SK-N-MC (cell line): ENCODE results near the gene SRCIN1.

Experiments
- EZH2 ChIP-seq: fragments of 200-600 bp; sonication (generic); IDR thresholded peaks from one replicate; pipeline ENCODE4 v1.6.1; 2017; ENCODE audit warnings: antibody characterized with exemption
- FOXP2 ChIP-seq: optimal IDR thresholded peaks from 2 replicates; pipeline ENCODE3; 2011; ENCODE audit warnings: mild to moderate bottlenecking, moderate library complexity; ENCODE audit not compliant: insufficient read depth; ENCODE audit errors: extremely low read length, control extremely low read depth
- POLR2AphosphoS5 ChIP-seq: IDR thresholded peaks from 2 replicates; pipeline ENCODE4 v1.6.1; 2012; ENCODE audit warnings: mild to moderate bottlenecking, low read depth, low read length, borderline replicate concordance

- TF ChIP-seq POLR2AphosphoS5 = no peak
- no peak for TF ChIP-seq EZH2
- no peak for TF ChIP-seq FOXP2
Measured at GRCh38 chr17:38552343-38552742, 53.4 kb downstream of the SRCIN1 start.
